ENCODE data around the gene SNTB2. TPM values are rescaled to one million over a fixed set of nuclear protein-coding genes. Genes with fewer than 3 reads are reported as not detected.

SNTB2 gene
- polyA plus RNA-seq, 6 donors from 2014 or later: 2.4 to 7.1 (median 4.2) TPM

DNA sequence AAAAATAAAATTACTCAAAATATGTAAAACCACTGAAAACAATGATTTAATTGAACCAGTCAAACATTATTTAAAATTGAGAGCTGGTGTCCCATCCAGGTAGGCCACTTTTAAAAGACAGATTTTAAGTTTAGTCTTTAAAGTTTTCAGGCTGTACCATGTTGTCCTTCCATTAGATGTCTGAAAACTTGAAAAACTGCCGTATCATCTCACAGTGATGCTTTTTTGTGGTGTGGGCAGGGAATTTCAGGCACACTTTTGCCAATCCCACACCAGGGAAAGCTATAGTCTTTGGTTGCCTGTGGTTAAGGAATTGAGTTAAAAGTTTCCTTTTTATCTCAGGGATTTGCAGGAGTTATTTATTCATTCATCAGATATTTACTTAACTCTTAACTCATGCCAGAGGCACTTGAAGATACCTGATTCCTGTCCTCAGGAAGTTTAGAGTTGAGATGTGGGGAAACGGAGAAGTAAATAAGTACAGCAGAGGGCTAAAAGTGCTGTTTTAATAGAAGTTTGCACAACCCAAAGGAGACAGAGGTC is 3.2 kb downstream of the SNTB2 start:
- H3K4me3 Mint-ChIP-seq: peak overlapping the region in 1 of 8 donors; percentile 25
- H3K27me3 Mint-ChIP-seq: no peaks in the 10 kb centered on the region
- no peak for ATAC-seq (ENCODE audit: low read depth in 2 of 2)
- no peak overlapping the region for H3K27ac Mint-ChIP-seq
- H3K4me1 Mint-ChIP-seq: peaks cover 19 to 31% (median 26%) of the 10 kb centered on the region in 3 donors
- DNase-seq: no peak
- no peaks in the 10 kb centered on the region for H3K9me3 Mint-ChIP-seq
- no peaks in the 10 kb centered on the region for H3K36me3 Mint-ChIP-seq

DNA sequence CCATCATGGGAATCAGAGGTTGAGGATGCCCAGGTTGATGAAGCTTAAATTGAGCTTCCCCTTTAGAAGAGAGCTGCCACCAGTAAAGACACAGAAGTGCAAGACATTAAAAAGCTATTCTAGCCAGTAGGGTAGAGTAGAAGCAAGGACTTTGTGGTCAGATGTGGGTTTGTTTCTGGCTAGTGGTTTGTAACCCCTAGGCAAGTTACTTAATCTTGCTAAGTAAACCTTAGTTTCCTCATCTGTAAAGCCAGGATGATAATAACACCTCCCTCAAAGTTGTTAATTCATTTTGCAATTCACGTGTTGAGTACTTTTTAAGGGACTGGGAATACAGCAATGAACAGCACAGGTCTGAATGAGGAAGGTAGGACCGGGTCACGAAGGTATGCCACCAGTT is 3.6 kb downstream of the SNTB2 start:
- Mint-ChIP-seq H3K4me1 (peaks cover 19 to 31% (median 26%) of the 10 kb centered on the region in 3 donors), H3K4me3 (no peak overlapping the region), H3K36me3 (no peaks in the 10 kb centered on the region), H3K9me3 (no peaks in the 10 kb centered on the region), H3K27me3 (no peaks in the 10 kb centered on the region), H3K27ac (no peak overlapping the region)
- no peak for DNase-seq
- ATAC-seq (ENCODE audit: low read depth in 2 of 2): no peak

DNA sequence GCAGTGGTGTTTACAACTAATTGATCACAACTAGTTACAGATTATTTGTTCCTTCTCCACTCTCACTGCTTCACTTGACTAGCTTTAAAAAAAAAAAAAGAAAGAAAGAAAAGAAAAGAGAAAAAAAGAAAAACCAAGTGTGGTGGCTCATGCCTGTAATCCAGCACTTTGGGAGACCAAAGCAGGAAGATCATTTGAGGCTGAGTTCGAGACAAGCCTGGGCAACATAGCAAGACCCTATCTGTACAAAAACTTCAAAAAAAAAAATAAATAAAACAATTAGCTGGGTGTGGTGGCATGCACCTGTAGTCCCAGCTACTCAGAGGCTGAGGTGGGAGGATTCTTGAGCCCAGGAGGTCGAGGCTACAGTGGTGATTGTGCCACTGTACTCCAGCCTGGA is 4.2 kb downstream of the SNTB2 start:
- Mint-ChIP-seq H3K4me3 (no peak overlapping the region), H3K27ac (peak overlapping the region in 1 of 6 donors; percentile 37), H3K27me3 (no peaks in the 10 kb centered on the region), H3K36me3 (no peaks in the 10 kb centered on the region), H3K4me1 (peaks cover 18 to 31% (median 21%) of the 10 kb centered on the region in 3 donors), H3K9me3 (no peaks in the 10 kb centered on the region)
- DNase-seq (no peak), ATAC-seq (ENCODE audit: low read depth in 2 of 2) (no peak)

DNA sequence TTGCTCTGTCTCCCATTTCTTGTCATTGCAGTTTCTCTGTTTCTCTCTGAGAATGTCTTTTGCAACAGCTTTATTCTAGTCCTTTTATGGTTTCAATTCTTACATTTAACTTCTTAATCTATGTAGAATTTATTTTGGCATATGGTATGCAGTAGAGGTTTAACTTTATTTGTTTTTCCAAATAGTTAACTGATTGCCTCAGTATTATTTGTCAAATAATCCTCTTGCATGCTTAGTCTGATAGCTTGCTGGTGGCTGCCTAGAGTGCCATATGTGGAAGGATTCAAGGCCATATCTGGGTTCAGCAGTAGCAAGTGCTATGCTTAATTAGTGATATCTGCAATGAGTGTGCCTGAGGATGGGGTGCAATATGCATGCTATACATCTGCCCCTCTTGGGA is 6.9 kb downstream of the SNTB2 start:
- ATAC-seq (ENCODE audit: low read depth in 2 of 2) (no peak), DNase-seq (no peak)
- Mint-ChIP-seq H3K4me3 (no peak overlapping the region), H3K36me3 (no peaks in the 10 kb centered on the region), H3K27ac (no peak overlapping the region), H3K9me3 (no peaks in the 10 kb centered on the region), H3K27me3 (no peaks in the 10 kb centered on the region), H3K4me1 (peaks cover under 1 to 11% (median 2%) of the 10 kb centered on the region in 3 donors)

DNA sequence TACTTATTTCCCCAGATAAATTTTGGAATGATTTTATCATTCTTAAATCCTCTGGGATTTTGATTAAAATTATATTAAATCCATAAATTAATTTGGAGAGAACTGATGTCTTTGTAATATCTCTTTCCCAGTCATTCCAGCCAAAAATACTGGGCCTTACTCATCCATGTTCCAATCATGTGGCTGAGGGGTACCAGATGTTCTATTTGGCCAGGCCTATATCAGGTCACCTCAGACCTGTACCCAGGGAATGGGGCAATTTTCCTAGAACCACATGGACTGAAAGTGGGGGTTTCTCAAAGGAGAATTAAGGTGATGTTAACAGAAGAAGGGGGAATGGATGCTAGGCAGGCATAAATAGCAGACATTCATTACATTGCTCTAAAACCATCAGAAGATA is 7.5 kb downstream of the SNTB2 start:
- Mint-ChIP-seq H3K36me3 (no peaks in the 10 kb centered on the region), H3K9me3 (no peaks in the 10 kb centered on the region), H3K4me1 (peaks cover 0 to 11% (median 2%) of the 10 kb centered on the region in 3 donors), H3K27ac (no peak overlapping the region), H3K27me3 (no peaks in the 10 kb centered on the region), H3K4me3 (peak overlapping the region in 1 of 8 donors; percentile 25)
- no peak for DNase-seq
- ATAC-seq (ENCODE audit: low read depth in 2 of 2): no peak

DNA sequence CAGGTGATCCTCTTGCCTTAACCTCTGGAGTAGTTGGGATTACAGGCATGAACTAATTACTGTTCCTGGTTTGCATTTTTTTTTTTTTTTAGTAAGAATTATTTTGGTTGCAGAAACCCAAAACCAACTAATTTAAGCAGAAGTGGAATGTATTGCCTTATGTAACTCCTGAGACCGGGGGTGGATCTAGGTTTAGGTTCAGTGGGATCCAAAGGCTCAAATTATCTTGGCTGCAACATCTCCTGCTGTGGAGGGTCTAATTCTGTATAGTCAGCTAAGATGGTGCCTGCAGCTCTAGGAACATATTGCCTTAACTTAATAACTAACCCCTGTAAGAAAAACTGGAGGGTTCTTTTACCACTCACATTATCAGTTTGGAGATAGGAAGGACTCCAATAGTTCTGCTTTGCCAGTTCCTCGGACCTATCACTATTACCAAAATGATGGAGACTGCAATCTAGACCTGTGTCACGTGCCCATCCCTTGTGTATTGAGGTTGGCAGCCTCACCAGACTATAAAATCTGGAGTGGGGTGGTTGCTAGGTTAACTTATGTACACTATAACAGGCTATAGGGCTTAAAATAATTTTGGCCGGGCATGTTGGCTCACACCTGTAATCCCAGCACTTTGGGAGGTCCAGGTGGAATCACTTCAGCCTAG is 8.5 kb downstream of the SNTB2 start:
- no peaks in the 10 kb centered on the region for H3K9me3 Mint-ChIP-seq
- no peaks in the 10 kb centered on the region for H3K27me3 Mint-ChIP-seq
- no peaks in the 10 kb centered on the region for H3K36me3 Mint-ChIP-seq
- DNase-seq: no peak
- no peak for ATAC-seq (ENCODE audit: low read depth in 2 of 2)
- no peak overlapping the region for H3K4me3 Mint-ChIP-seq
- no peak overlapping the region for H3K27ac Mint-ChIP-seq
- H3K4me1 Mint-ChIP-seq: peaks cover 0 to 7% (median 2%) of the 10 kb centered on the region in 3 donors

DNA sequence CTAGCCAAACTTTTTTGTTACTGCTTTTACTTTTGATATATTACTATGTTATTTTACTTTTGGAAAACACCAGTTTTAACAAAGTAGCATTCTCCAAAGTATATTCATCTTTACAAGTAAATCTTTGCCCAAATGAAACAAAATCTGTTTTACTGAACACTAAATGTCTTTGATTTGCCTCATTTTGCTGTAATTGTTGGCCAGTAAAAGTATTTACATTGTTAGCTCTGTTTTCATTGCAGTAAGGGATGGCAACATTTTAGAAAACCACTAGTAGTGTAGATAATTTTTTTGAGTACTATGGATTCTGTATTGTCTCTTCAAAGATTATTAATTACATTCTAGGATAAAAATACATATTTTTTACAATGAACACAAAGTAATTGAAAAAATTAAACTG is 10.6 kb downstream of the SNTB2 start:
- Mint-ChIP-seq H3K27ac (peak overlapping the region in 1 of 6 donors; percentile 50), H3K4me1 (no peaks in the 10 kb centered on the region), H3K36me3 (no peaks in the 10 kb centered on the region), H3K27me3 (no peaks in the 10 kb centered on the region), H3K9me3 (no peaks in the 10 kb centered on the region), H3K4me3 (no peak overlapping the region)
- DNase-seq: no peak
- no peak for ATAC-seq (ENCODE audit: low read depth in 2 of 2)

DNA sequence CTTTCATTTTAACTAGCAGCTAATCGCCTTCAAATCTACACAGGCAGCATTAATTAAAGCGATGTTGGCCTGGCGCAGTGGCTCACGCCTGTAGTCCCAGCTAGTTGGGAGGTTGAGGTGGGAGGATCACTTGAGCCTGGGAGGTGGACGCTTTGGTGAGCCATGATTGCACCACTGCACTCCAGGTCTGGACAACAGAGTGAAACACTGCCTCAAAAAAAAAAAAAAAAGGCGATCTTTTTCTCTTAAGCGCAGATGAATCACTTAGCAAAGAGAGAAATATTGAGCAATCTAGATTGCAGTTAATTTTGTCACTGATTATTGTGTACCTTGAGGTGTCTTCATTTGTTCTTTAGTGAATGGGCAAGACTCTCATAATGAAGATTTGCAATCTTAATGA is 12.4 kb downstream of the SNTB2 start:
- ATAC-seq (ENCODE audit: low read depth in 2 of 2): no peak
- no peaks in the 10 kb centered on the region for H3K36me3 Mint-ChIP-seq
- no peaks in the 10 kb centered on the region for H3K27me3 Mint-ChIP-seq
- no peaks in the 10 kb centered on the region for H3K9me3 Mint-ChIP-seq
- H3K27ac Mint-ChIP-seq: no peak overlapping the region
- no peak overlapping the region for H3K4me3 Mint-ChIP-seq
- DNase-seq: no peak
- peaks cover 0 to 6% (median 4%) of the 10 kb centered on the region in 3 donors for H3K4me1 Mint-ChIP-seq

DNA sequence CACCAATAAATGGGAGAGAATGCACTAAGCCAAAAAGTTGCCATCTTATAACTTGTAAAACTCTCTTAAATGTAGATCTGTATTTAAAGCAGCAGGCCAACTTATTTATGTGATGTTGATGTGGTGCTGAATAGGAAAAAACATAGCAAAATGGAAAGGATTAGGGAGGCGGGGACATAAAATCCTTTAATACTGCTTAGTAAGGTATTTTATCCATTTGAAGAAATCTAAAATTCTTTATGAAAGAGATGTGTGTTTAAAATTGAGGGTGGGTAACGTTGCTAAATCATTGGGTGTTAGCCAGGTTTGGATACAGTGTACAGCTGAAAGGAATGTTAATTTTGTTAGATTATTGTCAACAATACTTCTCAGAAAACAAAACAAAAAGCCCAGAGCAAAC is 14.3 kb downstream of the SNTB2 start:
- Mint-ChIP-seq H3K4me1 (peaks cover 6 to 8% (median 7%) of the 10 kb centered on the region in 3 donors), H3K4me3 (peak overlapping the region in 1 of 8 donors; percentile 52), H3K27ac (peak overlapping the region in 2 of 6 donors; percentile 34 to 44), H3K9me3 (no peaks in the 10 kb centered on the region), H3K27me3 (no peaks in the 10 kb centered on the region), H3K36me3 (no peaks in the 10 kb centered on the region)
- DNase-seq: no peak
- ATAC-seq (ENCODE audit: low read depth in 2 of 2): no peak

DNA sequence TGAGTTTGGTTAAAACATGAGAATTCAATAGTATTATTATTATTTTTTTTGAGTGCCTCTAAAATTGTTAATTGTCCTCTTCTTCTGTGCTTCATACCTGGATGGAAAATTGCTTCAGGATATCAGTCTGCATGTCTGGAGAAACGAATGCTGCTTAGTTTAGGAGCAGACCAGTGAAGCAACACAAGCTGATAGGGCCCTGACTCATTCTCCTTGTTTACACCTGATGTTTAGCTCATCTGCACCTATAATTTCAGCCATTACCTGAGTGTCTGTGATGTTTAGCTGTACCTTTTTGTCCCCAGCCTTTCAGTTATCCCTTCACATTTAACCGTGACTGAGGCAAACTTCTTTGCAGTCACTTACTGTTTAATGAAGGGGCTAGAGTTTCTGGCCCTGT is 14.8 kb downstream of the SNTB2 start:
- H3K4me1 Mint-ChIP-seq: peaks cover 6 to 8% (median 7%) of the 10 kb centered on the region in 3 donors
- ATAC-seq (ENCODE audit: low read depth in 2 of 2): no peak
- H3K9me3 Mint-ChIP-seq: no peaks in the 10 kb centered on the region
- DNase-seq: no peak
- H3K36me3 Mint-ChIP-seq: no peaks in the 10 kb centered on the region
- peak overlapping the region in 2 of 6 donors; percentile 64 to 76 for H3K27ac Mint-ChIP-seq
- no peaks in the 10 kb centered on the region for H3K27me3 Mint-ChIP-seq
- H3K4me3 Mint-ChIP-seq: no peak overlapping the region

DNA sequence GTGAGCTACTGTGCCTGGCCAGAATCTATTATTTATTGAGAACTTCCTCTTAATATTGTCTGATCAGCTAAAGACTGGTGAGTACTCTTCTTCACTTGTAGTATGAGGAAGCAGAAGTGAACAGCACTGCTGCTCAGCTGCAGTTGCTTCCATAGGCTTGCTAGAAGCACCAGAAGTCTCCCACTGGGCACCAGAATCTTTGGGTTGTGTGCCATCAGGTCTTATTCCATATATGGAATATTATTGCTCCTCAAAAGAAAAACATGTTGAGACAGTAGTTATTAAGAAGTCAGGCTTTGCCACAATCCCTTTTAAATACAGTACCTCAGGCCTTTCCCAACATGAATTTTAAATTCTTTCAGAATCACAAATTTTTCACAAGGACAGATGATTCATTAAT is 17.2 kb downstream of the SNTB2 start:
- Mint-ChIP-seq H3K36me3 (no peaks in the 10 kb centered on the region), H3K27me3 (no peaks in the 10 kb centered on the region), H3K4me1 (peaks cover 6 to 8% (median 7%) of the 10 kb centered on the region in 3 donors), H3K9me3 (no peaks in the 10 kb centered on the region), H3K4me3 (peak overlapping the region in 1 of 8 donors; percentile 6), H3K27ac (peak overlapping the region in 2 of 6 donors; percentile 51 to 84)
- DNase-seq (no peak), ATAC-seq (ENCODE audit: low read depth in 2 of 2) (no peak)

DNA sequence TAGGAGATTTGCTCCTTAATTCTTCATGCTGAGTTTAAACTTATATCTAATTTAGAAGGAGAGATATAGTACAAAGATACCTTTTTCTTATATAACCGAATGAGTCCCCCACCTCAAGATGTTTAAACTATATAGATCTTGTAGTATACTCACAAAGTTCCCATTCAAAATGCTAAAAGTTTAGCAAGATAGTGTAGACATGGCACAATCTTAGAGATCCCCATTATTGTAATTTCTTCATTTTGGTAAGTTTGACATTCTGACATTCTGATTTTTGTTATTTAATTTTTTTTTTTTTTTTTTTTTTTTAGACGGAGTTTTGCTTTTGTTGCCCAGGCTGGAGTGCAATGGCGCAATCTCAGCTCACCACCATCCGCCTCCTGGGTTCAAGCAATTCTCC is 22.8 kb downstream of the SNTB2 start:
- H3K27ac Mint-ChIP-seq: peak overlapping the region in 1 of 6 donors; percentile 56
- peaks cover 0 to 5% (median 0%) of the 10 kb centered on the region in 3 donors for H3K4me1 Mint-ChIP-seq
- no peaks in the 10 kb centered on the region for H3K36me3 Mint-ChIP-seq
- H3K27me3 Mint-ChIP-seq: no peaks in the 10 kb centered on the region
- H3K9me3 Mint-ChIP-seq: no peaks in the 10 kb centered on the region
- no peak overlapping the region for H3K4me3 Mint-ChIP-seq
- no peak for DNase-seq
- ATAC-seq (ENCODE audit: low read depth in 2 of 2): no peak

DNA sequence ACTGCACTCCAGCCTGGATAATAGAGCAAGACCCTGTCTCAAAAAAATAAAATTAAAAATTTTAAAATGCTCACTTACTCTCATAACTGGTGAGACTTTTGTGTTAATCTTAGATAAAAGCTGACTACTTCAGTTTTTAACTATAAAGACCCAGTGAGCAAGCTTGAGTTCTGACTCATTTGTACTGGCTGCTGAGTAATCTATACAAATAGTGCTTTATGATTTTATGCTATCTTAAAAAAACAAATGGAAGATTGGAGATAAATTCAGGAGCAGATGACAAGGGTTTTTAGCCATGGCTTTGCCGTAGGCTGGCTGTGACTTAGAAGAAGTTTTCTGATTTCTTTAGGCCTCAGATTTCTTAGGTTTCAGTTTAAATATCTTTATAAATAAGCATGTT is 30.5 kb downstream of the SNTB2 start:
- Mint-ChIP-seq H3K4me3 (no peak overlapping the region), H3K9me3 (no peaks in the 10 kb centered on the region), H3K27me3 (no peaks in the 10 kb centered on the region), H3K4me1 (no peaks in the 10 kb centered on the region), H3K27ac (no peak overlapping the region), H3K36me3 (no peaks in the 10 kb centered on the region)
- no peak for ATAC-seq (ENCODE audit: low read depth in 2 of 2)
- DNase-seq: no peak

DNA sequence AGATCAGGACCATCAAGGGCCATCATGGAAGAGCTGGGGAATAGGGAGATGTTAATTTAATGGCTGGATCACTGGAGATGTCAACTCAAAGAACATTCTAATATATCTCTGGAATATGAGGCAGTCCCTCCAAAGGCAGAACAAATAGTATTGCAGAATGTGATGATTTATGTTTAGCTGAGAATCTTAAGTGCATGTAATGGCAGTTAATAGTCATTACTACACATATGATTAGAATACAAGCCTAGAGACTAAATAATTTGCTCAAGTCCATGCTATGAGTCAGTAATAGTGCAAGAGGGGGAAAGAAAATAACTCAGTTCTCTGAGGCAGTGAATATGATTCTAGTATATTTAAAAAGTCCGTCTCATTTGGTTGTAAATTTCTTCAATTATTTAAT is 32.3 kb downstream of the SNTB2 start:
- no peaks in the 10 kb centered on the region for H3K36me3 Mint-ChIP-seq
- H3K27me3 Mint-ChIP-seq: no peaks in the 10 kb centered on the region
- no peak for ATAC-seq (ENCODE audit: low read depth in 2 of 2)
- H3K4me3 Mint-ChIP-seq: no peak overlapping the region
- DNase-seq: no peak
- no peaks in the 10 kb centered on the region for H3K4me1 Mint-ChIP-seq
- H3K9me3 Mint-ChIP-seq: no peaks in the 10 kb centered on the region
- peak overlapping the region in 1 of 6 donors; percentile 69 for H3K27ac Mint-ChIP-seq

Data from naive B cell (primary cell).